Heart left ventricle (tissue), 13 donors: ENCODE measurements around the gene CHST11.

Source experiments
- CTCF ChIP-seq, 12 donors: fragments of 200-600 bp; sonication (generic) in 4 of 12; IDR thresholded peaks; one replicate each; pipeline versions ENCODE4 v1.5.0 to v1.8.0; 2018 to 2022; ENCODE audit warnings: antibody characterized with exemption in 12 of 12, mild to moderate bottlenecking in 5 of 12
- POLR2A ChIP-seq, 2 donors: fragments of 450-650 bp; IDR thresholded peaks; one replicate each; pipeline ENCODE4 v1.6.1; 2017; ENCODE audit warnings: antibody characterized with exemption in 2 of 2, mild to moderate bottlenecking in 2 of 2, moderate library complexity in 2 of 2
- donor health status: ischemic (EF 13 %, LVEDD 7.1; RV severe dilation, severe dysfunction).
- donor health status: DM: no; HTN: yes; CAD: no.
- donor health status: DM: no; HTN: no; CAD: no.
- donor health status: ischemic (EF 25% LVEDD 6.9; RV normal size, moderate dysfunction).
- donor health status: ischemic (EF 25% LVEDD 5.7; RV mildly dilated, moderate dysfunction).
- donor health status: ischemic (EF 35%, LVEDD 5.7; RV mildly dilated, moderate dysfunction).
- donor health status: nonischemic (EF 11% LVEDD 7.7; RV severe dilation, severe dysfunction).
- donor health status: DM: yes; HTN: yes; CAD: no.
- donor health status: PGD.
- donor health status: ischemic (EF 29% LVEDD 5.4; RV normal size, mild dysfunction).
- donor health status: nonischemic (EF 23%, LVEDD 6.1; RV moderate dilation, normal function).

DNA sequence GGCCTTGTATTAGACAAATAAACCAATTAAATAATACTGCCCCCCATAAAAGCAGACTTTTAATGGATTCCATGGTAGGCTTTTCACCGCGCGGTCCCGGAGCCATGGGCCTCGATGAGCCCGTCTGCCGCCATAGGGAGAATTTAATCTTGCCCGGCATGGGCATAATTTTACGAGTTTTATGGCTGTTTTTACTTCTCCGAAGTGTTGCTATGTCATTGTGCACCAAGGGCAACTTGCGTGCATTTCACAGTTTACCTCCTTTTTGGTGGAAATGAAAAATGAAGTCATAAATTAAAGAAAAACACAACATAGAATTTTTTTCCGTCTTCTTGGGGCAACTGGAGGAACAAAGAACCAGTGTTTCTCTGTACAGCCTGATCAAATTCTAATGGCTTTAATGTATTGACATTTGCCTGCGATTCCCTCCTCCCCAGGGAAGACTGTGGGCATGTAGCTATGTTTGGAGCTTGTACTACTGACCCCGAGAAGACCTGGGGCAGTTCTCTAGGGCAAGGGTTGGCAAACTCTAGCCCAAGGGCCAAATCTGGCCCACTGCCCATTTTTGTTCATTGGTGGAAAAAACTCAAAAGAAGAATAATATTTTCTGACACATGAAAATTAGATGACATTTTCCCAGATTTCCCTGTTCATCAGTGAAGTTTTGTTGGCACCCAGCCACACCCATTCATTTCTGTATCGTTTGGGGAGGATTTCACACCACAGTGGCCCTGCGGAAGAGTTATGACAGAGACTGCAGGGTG, 142.7 kb downstream of the CHST11 start:
- TF ChIP-seq CTCF (IDR thresholded peaks at IDR 0.05) (no peak), POLR2A (IDR thresholded peaks at IDR 0.05) (no peak)
